Endothelial cell (in vitro differentiated cells): ENCODE results near the gene CLASP2. TPM values are rescaled to one million over a fixed set of nuclear protein-coding genes. Genes with fewer than 3 reads are reported as not detected.

Source experiments
- DNase-seq: peaks from one replicate; pipeline ENCODE4 v3.0.0; 2021; ENCODE audit warnings: low spot score
- H3K27ac Mint-ChIP-seq: one replicate; pipeline ENCODE4 v1.8.0; 2021; ENCODE audit warnings: mixed read lengths, inconsistent platforms; ENCODE audit not compliant: unreplicated experiment
- H3K27me3 Mint-ChIP-seq: one replicate; pipeline ENCODE4 v1.8.0; 2021; ENCODE audit warnings: mild to moderate bottlenecking, moderate library complexity, mixed read lengths, inconsistent platforms; ENCODE audit not compliant: unreplicated experiment
- H3K36me3 Mint-ChIP-seq: one replicate; pipeline ENCODE4 v1.8.0; 2021; ENCODE audit warnings: mild to moderate bottlenecking, low read depth, mixed read lengths, inconsistent platforms; ENCODE audit not compliant: unreplicated experiment
- H3K4me1 Mint-ChIP-seq: one replicate; pipeline ENCODE4 v1.8.0; 2021; ENCODE audit warnings: mild to moderate bottlenecking, mixed read lengths, inconsistent platforms; ENCODE audit not compliant: unreplicated experiment
- H3K4me3 Mint-ChIP-seq: one replicate; pipeline ENCODE4 v1.8.0; 2021; ENCODE audit warnings: mild to moderate bottlenecking, mixed read lengths, inconsistent platforms; ENCODE audit not compliant: unreplicated experiment
- H3K9me3 Mint-ChIP-seq: one replicate; pipeline ENCODE4 v1.8.0; 2021; ENCODE audit warnings: mixed read lengths, inconsistent platforms; ENCODE audit not compliant: unreplicated experiment
- CTCF ChIP-seq: fragments of 200-600 bp; sonication (generic); IDR thresholded peaks from one replicate; pipeline ENCODE4 v1.5.0; 2021; ENCODE audit warnings: antibody characterized with exemption; ENCODE audit not compliant: unreplicated experiment
- total RNA-seq: library from RNA; stranded (reverse); fragmentation: NEBNext Ultra II Directional; extraction: Animal tissue kit (Norgen Biotek cat#: 25700); gene quantifications from one replicate; pipeline ENCODE4 v1.2.1, GENCODE V29; 2021; ENCODE audit not compliant: unreplicated experiment

CLASP2 gene
- total RNA-seq, 1 donor from 2014 or later, result 42.0 TPM

DNA sequence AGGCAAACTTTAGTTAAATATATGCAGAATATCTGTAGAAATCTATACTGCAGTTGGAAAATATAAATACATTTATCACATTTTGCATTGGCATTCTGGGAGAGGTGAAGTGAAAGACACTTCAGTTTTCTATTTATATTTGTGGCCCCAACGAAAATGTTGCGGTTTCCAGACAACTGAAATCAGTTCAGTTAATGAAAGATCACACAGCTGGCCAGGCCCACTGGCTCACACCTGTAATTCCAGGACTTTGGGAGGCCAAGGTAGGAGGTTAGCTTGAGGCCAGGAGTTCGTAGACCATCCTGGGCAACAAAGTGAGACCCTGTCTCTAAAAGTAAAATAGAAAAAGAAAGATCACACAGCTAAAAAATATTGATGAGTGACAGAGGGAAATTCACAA, 11.9 kb upstream of the CLASP2 start:
- H3K27ac Mint-ChIP-seq, result no peak overlapping the region
- H3K27me3 Mint-ChIP-seq, result no peaks in the 10 kb centered on the region
- no peaks in the 10 kb centered on the region for H3K9me3 Mint-ChIP-seq
- no peak for DNase-seq
- no peak for TF ChIP-seq CTCF
- no peaks in the 10 kb centered on the region for H3K36me3 Mint-ChIP-seq
- no peak overlapping the region for H3K4me3 Mint-ChIP-seq
- no peaks in the 10 kb centered on the region for H3K4me1 Mint-ChIP-seq

DNA sequence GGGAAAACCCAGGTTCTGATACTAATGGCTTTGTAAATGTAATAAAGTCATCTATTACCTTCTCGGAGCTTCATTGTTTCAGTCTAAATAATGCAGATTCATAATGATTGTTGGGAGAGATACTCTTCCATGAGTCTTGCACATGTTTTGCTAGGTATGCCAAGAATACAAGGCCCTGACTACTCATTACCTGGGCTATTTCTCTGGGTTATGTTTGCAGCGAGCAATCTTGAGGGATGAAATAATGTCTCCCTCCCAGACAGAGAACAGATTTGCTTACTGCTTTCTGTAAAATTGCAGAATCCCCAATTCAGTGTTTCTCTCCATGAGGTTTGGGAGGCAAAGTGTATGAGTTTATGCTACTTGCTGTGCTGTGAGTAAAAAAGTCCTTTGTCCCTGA, 6.2 kb upstream of the CLASP2 start:
- Mint-ChIP-seq H3K9me3 (no peaks in the 10 kb centered on the region), H3K27me3 (no peaks in the 10 kb centered on the region), H3K36me3 (no peaks in the 10 kb centered on the region), H3K4me3 (no peak overlapping the region), H3K27ac (no peak overlapping the region), H3K4me1 (peaks cover 12% of the 10 kb centered on the region)
- no peak for DNase-seq
- TF ChIP-seq CTCF, result no peak

DNA sequence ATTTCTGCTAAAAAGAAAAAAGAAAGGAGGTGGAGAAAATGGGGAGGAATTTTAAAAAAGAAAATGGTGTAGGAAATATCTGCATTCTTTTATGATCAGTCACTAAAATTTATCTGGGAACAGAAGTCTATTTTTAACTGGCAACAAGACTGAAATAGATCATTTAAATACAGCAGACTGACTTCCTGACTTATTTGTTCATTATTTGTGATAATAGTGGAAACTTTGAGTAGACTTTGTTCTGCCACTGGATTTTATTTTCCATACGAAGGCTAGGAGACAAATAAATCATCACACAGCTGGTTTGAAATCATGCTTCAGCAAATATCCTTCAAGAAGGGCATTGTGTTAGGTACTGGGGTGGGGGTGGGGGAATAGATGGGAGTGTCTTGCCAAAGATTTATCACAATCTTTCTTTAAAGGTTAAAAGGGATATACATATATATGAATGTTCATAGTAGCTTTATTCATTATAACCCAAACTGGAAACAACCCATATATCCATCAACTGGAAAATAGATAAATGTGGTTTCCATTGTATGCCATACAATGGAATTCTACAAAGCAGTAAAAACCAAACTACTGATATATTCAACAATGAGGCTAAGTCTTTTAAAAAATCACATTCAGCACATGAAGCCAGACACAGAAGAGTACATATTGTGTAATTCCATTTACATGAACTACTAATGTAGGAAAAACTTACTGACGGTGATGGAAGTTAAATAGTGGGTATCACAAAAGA, 4.7 kb upstream of the CLASP2 start:
- no peak overlapping the region for H3K27ac Mint-ChIP-seq
- H3K27me3 Mint-ChIP-seq, result peaks cover 4% of the 10 kb centered on the region
- no peak for TF ChIP-seq CTCF
- peaks cover 18% of the 10 kb centered on the region for H3K4me1 Mint-ChIP-seq
- peaks cover 5% of the 10 kb centered on the region for H3K36me3 Mint-ChIP-seq
- no peak overlapping the region for H3K4me3 Mint-ChIP-seq
- no peaks in the 10 kb centered on the region for H3K9me3 Mint-ChIP-seq
- no peak for DNase-seq

GRCh38 chr3:33722191-33722590, 4.1 kb upstream of the CLASP2 start:
- DNase-seq, result no peak
- no peak overlapping the region for H3K27ac Mint-ChIP-seq
- peaks cover 4% of the 10 kb centered on the region for H3K27me3 Mint-ChIP-seq
- H3K9me3 Mint-ChIP-seq, result no peaks in the 10 kb centered on the region
- H3K36me3 Mint-ChIP-seq, result peaks cover 5% of the 10 kb centered on the region
- no peak for TF ChIP-seq CTCF
- H3K4me3 Mint-ChIP-seq, result no peak overlapping the region
- peaks cover 18% of the 10 kb centered on the region for H3K4me1 Mint-ChIP-seq

DNA sequence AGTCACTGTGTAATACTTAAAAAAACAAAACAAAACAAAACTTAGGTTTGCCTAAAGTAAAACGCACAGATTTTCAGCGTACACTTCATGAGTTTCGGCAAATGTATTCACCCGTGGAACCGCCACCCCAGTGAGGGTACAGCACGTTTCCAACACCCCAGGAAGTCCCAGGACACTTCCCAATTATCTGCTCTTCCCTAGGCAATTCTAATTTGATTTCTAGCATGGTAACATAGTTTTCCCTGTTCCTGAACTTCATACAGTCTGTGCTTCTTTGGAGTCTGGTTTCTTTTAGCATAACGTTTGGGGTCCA, 497 bp upstream of the CLASP2 start:
- Mint-ChIP-seq H3K9me3 (no peaks in the 10 kb centered on the region), H3K4me3 (peak overlapping the region; percentile 94), H3K27me3 (peaks cover 4% of the 10 kb centered on the region), H3K36me3 (peaks cover 5% of the 10 kb centered on the region), H3K4me1 (peaks cover 24% of the 10 kb centered on the region), H3K27ac (peak overlapping the region; percentile 94)
- no peak for TF ChIP-seq CTCF
- DNase-seq, result no peak
